Activated naive CD4-positive, alpha-beta T cell treated with anti-CD3 and anti-CD28 coated beads, Interleukin-2, amount 50 U/mL, for 16 hours (primary cell): ENCODE measurements around the gene CCDC80.

Experiments
- DNase-seq: peaks from one replicate; pipeline ENCODE4 v3.0.0-alpha.2; 2020

Gene CCDC80

DNA sequence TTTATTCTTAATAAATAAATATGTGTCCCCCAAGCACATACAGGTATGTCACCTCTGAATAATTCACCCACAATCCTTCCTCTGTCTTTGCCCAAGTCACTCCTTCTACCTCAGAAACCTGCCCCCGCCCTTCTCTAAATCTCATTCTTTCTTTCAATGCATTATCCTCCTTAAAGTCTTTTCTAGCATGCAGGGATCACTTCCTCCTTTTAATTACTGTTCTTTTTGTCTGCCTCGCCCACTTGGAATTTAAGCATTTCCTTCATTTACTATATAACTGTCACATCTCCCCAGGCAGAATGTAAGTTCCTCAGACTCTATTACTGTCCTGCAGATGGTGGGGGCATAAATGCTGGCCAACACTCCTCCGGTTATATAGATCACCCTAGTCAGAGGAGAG is 7.8 kb downstream of the CCDC80 start:
- DNase-seq = no peak

GRCh38 chr3:112632596-112632995 is 8.3 kb downstream of the CCDC80 start:
- DNase-seq = no peak

GRCh38 chr3:112631257-112631656 is 9.7 kb downstream of the CCDC80 start:
- DNase-seq = no peak

DNA sequence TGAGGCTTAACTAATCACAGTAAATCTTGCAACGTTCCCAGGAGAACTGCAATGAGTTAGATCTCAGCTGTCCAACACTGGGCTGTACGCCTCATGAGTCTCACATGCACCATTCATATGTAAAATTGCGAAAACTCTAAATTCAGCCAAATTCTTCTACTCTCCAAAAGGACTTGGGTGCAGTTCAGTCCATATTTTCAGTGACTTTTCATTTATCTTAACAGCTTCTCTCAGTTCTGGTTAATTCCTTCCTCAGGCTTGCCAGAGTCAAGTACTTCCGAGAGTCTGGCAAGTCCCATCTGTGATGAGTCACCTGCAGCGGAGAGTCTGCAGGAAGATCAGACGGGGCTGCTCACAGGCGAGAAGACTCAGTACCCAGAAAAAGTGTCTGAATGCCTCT is 11.5 kb downstream of the CCDC80 start:
- DNase-seq = peak; percentile 14

GRCh38 chr3:112627919-112628466 is 12.9 kb downstream of the CCDC80 start:
- no peak for DNase-seq

GRCh38 chr3:112627419-112627818 is 13.5 kb downstream of the CCDC80 start:
- no peak for DNase-seq

- DNase-seq = no peak
Measured at GRCh38 chr3:112623717-112624116, 17.2 kb downstream of the CCDC80 start.

DNA sequence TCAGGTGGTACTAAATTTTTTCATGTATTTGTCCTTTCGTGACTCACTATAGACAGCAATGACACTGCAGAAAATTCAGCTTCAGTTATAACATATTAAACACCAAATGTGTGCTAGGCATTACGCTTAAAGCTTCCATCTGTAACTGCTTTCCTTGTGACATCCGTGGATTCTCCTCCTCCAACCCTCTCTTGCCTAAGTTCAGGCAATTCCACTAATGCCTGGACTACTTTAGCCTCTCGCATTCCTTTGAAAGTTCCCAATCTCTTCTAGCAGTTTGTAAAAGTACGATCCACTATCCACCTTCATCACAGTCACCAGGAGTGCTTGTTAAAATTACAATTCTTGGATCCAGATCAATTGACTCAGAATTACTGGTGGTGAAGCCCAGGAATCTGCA is 17.7 kb downstream of the CCDC80 start:
- no peak for DNase-seq

DNA sequence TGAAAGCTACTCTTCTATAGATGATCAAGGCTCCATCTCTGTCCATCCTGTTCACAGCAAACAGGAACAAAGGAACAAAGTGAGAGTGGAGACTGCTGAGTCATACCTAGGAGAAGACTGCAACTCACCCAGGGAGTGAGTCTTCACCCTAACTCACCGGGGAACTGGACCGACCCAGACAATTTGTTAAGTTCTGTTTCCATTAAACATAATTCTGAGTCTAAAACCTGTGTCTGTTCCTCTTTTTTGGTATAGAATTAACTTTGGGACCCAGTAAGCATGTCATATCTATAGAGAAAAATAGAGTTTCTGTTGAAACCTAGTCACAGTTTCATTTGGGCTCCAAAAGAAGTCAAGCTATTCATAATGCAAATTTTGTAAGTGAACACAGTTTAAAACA is 21.6 kb downstream of the CCDC80 start:
- DNase-seq = no peak

- DNase-seq = no peak
Measured at GRCh38 chr3:112617285-112617684, 23.7 kb downstream of the CCDC80 start.

GRCh38 chr3:112615989-112616731 is 24.8 kb downstream of the CCDC80 start:
- no peak for DNase-seq

- DNase-seq = no peak
Measured at GRCh38 chr3:112611752-112612515, 29.0 kb downstream of the CCDC80 start.

DNA sequence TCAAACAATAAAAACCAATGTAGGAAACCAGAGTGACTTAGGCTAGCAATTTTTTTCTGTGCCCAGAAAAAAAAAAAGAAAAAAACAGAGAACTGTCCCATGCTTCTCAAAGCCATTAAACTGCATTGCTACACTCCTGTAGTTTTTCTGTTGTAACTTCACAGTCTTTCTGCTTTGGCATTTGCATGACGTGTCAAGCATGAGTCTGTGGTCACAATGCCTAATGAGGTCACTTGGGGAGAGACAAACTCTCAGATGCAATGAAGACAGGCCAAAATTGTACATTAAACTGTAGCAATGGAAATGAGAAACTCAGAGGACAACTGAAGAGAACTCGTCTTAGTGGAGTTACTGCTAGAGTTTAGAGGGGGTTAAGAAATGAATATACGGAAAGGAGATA is 30.8 kb downstream of the CCDC80 start:
- no peak for DNase-seq

DNA sequence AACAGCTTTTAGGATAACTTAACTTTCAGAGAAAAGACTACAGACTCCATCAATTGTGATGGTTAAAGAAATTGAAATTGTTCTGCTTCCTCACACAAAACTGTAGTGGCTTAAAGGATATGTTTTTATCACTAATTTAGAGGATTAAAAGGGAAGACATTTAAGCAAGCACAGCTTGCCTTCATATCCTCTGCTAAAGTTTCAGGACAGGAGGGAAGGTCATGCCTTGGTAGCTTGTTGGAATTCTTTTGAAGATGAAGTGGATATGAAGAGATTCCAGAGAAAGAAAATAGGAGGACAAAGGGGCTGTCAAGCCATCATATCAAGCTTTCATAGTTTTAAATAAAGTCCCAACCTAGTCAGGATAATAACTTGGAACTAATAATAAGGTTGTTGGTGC is 33.1 kb downstream of the CCDC80 start:
- DNase-seq = no peak

GRCh38 chr3:112606098-112606497 is 34.8 kb downstream of the CCDC80 start:
- no peak for DNase-seq

DNA sequence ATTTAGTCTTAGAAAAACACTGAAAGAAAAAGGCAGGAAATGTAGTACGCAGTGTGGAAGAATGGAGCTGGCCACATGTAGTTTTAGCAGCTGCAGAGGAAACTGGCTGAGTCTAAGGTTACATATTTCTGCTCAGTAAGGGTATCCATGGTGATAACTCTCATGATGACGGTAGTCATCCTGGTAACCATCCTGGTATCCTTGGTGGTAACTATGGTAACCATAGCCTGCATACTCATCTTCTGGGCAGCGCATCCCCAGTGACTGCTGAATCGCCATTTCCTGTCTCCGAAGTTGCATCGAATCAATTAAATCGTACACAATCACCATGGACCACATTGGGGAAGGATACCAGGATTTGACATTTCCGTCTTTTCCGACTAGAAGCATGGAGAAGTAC is 35.7 kb downstream of the CCDC80 start:
- DNase-seq = no peak

GRCh38 chr3:112604536-112604935 is 36.4 kb downstream of the CCDC80 start:
- DNase-seq = no peak

GRCh38 chr3:112602217-112602838 is 38.6 kb downstream of the CCDC80 start:
- DNase-seq = no peak

GRCh38 chr3:112598731-112599130 is 42.2 kb downstream of the CCDC80 start:
- no peak for DNase-seq

DNA sequence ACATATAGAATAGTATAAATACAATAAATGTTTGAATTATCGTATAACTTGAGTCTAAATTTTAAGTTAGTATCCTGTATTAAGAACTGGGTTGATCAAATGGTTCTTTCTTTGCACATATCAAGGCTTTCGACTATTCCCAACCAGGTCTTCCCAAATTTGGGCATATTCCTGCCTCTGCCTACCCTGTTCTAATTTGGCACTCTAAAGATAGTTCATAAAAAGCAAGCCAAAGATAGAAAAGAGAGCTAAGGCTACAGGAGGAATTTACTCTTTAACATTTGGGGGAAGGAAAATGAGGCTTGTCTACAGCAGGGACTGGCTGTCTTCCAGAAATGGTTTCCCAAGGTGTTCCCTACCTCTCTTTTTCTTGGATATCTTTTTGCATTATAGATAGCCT is 43.0 kb downstream of the CCDC80 start:
- DNase-seq = no peak

DNA sequence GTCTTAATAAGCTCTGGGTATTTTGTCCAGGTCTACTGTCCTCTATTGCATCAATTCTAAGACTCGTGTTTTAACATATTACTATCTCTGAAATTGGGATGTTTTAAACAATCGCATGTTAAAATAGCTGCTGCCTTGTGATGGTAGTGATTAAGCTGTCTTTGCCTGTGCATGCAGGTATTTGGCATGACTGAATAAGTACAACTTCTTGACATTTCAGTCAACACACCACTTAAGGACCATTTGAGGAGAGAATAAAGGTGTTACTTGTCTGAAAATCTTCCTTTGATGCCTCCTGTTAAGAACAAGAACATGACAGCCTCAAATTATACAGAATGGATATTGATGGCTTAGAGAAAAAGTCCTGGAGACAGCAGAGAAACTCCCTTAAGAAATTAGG is 46.1 kb downstream of the CCDC80 start:
- no peak for DNase-seq

GRCh38 chr3:112593258-112593657 is 47.7 kb downstream of the CCDC80 start:
- DNase-seq = no peak

GRCh38 chr3:112587336-112587735 is 53.6 kb downstream of the CCDC80 start:
- no peak for DNase-seq

DNA sequence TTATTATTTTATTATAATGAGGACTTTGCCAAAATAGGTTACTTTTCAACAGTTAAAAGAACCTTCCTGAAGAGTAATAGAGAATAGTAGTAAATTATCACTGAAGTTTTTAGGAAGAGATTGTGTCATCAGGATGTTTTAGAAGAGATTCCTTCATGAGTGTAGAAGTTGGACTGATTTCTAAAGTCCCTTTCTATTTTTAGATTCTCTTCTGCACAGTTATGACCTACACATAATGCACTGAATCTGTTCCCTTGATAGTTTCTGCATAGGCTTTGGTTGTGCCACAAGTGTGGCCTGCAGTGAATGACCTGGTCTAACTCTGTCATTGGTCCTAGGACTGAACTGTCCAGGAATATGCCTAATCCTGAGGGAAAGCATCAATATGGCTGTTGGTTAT is 55.2 kb downstream of the CCDC80 start:
- no peak for DNase-seq
